Fibroblast of pulmonary artery (primary cell): ENCODE data around the gene FOXP1.

ENCODE experiments used
- DNase-seq: peaks from one replicate; pipeline ENCODE4 v3.0.0-alpha.2; 2010; ENCODE audit warnings: low read depth
- H3K4me3 ChIP-seq: replicated peaks from 2 replicates; pipeline ENCODE4 v1.5.1; 2011; ENCODE audit warnings: low read depth, mild to moderate bottlenecking, control low read depth, low read length, moderate library complexity
- CTCF ChIP-seq: IDR thresholded peaks from 2 replicates; pipeline ENCODE4 v1.5.1; 2011; ENCODE audit warnings: mild to moderate bottlenecking, control low read depth, low read length, inconsistent platforms; ENCODE audit errors: missing control alignments

Gene FOXP1

GRCh38 chr3:71591101-71591500 lies 7.6 kb upstream of the FOXP1 start:
- DNase-seq: no peak
- no peak for TF ChIP-seq CTCF

GRCh38 chr3:71589132-71589531 lies 5.6 kb upstream of the FOXP1 start:
- H3K4me3 ChIP-seq: no peak overlapping the region

More at GRCh38 chr3:71591101-71591500, 7.6 kb upstream of the FOXP1 start:
- no peak overlapping the region for H3K4me3 ChIP-seq

GRCh38 chr3:71587958-71588357 lies 4.4 kb upstream of the FOXP1 start:
- DNase-seq: no peak
- no peak overlapping the region for H3K4me3 ChIP-seq
- TF ChIP-seq CTCF: no peak

More at GRCh38 chr3:71589132-71589531, 5.6 kb upstream of the FOXP1 start:
- TF ChIP-seq CTCF: no peak
- no peak for DNase-seq

- H3K4me3 ChIP-seq: no peak overlapping the region
- DNase-seq: no peak
- no peak for TF ChIP-seq CTCF
These were observed 3.3 kb upstream of the FOXP1 start for GRCh38 chr3:71586810-71587242.

- peak; percentile 61 for TF ChIP-seq CTCF
- peak; percentile 69 for DNase-seq
- no peak overlapping the region for H3K4me3 ChIP-seq
These were observed 2.6 kb upstream of the FOXP1 start for GRCh38 chr3:71585887-71586809.

- no peak for TF ChIP-seq CTCF
- no peak for DNase-seq
- H3K4me3 ChIP-seq: no peak overlapping the region
These were observed 1.6 kb upstream of the FOXP1 start for GRCh38 chr3:71585131-71585530.

- DNase-seq: peak; percentile 57
- H3K4me3 ChIP-seq: peak overlapping the region; percentile 72
- no peak for TF ChIP-seq CTCF
These were observed 975 bp upstream of the FOXP1 start for GRCh38 chr3:71584394-71585011.
